ENCODE data around the gene MND1. TPM values are rescaled to one million over a fixed set of nuclear protein-coding genes. Genes with fewer than 3 reads are reported as not detected.

MND1 gene
- total and polyA plus RNA-seq, 2 experiments from 2014 or later, result 6.5 to 12.6 TPM

DNA sequence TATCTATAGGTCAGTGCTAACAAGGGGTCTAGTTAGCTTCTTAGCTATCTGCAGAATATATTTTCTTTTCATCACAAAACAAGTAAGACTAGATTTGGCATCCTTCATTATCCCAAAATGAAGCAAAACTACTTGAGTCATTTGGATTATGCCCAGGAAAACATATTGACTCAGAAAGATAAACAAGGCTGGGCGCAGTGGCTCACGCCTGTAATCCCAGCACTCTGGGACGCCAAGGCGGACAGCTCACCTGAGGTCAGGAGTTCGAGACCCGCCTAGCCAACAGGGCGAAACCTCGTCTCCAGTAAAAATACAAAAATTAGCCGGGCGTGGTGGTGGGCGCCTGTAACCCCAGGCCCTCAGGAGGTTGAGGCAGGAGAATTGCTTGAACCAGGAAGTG lies 18.0 kb upstream of the MND1 start:
- Histone ChIP-seq H3K27me3 (no peaks in the 10 kb centered on the region), H3K4me1 (ENCODE audit: low read depth) (no peaks in the 10 kb centered on the region), H3K36me3 (peaks cover 12% of the 10 kb centered on the region), H3K4me3 (no peak overlapping the region), H3K27ac (no peak overlapping the region), H3K9me3 (ENCODE audit: low read depth) (no peaks in the 10 kb centered on the region)
- TF ChIP-seq, protein P1, sequence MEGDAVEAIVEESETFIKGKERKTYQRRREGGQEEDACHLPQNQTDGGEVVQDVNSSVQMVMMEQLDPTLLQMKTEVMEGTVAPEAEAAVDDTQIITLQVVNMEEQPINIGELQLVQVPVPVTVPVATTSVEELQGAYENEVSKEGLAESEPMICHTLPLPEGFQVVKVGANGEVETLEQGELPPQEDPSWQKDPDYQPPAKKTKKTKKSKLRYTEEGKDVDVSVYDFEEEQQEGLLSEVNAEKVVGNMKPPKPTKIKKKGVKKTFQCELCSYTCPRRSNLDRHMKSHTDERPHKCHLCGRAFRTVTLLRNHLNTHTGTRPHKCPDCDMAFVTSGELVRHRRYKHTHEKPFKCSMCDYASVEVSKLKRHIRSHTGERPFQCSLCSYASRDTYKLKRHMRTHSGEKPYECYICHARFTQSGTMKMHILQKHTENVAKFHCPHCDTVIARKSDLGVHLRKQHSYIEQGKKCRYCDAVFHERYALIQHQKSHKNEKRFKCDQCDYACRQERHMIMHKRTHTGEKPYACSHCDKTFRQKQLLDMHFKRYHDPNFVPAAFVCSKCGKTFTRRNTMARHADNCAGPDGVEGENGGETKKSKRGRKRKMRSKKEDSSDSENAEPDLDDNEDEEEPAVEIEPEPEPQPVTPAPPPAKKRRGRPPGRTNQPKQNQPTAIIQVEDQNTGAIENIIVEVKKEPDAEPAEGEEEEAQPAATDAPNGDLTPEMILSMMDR (IDR thresholded peaks at IDR 0.05; ENCODE audit: low read depth, low read length), result no peak
- DNase-seq (ENCODE audit: low read depth in 1 of 2, low spot score in 1 of 2), result peak in 1 of 2 donors; percentile 40

DNA sequence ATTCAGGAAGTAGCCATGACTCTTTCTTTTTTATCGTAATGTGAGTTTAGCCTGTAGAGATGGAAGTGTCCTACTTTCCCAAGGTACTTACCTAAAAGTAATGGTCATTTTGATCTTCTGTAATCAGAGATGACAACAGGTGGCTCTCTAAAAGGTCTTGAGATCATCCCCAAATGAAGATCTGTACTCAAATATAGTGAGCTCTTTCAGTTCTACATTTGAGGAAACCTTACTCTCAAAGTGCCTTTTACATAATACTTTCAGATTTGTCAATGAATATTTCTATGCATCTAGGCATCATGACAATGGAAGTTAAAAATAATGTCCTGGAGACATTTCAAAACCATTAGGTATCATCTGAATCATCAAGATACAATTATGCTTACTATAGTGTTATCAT lies 17.2 kb upstream of the MND1 start:
- H3K27ac ChIP-seq, result no peak overlapping the region
- H3K4me3 ChIP-seq, result no peak overlapping the region
- H3K9me3 ChIP-seq (ENCODE audit: low read depth), result no peaks in the 10 kb centered on the region
- no peak for DNase-seq (ENCODE audit: low read depth in 1 of 2, low spot score in 1 of 2)
- no peaks in the 10 kb centered on the region for H3K4me1 ChIP-seq (ENCODE audit: low read depth)
- peaks cover 15% of the 10 kb centered on the region for H3K36me3 ChIP-seq
- H3K27me3 ChIP-seq, result no peaks in the 10 kb centered on the region
- TF ChIP-seq, protein P1 (IDR thresholded peaks at IDR 0.05; ENCODE audit: low read depth, low read length), result no peak

DNA sequence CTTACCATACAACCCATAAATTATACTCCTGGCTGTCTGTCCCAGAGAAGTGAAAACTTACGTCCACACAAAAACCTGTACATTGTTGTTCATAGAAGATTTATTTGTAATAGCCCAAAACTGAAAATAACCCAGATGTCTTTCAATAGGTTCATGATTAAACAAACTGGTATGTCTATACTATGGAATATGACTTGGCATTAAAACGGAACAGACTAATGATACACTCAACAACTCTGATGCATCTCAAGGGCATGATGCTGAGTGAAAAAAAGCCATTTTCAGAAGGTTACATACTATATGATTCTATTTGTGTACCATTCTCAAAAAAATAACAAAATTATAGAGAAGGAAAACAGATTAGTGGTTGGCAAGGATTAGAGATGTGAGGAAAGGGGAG lies 11.6 kb upstream of the MND1 start:
- no peak overlapping the region for H3K27ac ChIP-seq
- TF ChIP-seq, protein P1 (IDR thresholded peaks at IDR 0.05; ENCODE audit: low read depth, low read length), result no peak
- DNase-seq (ENCODE audit: low read depth in 1 of 2, low spot score in 1 of 2), result no peak
- H3K36me3 ChIP-seq, result peaks cover 12% of the 10 kb centered on the region
- H3K9me3 ChIP-seq (ENCODE audit: low read depth), result no peaks in the 10 kb centered on the region
- no peak overlapping the region for H3K4me3 ChIP-seq
- H3K27me3 ChIP-seq, result no peaks in the 10 kb centered on the region
- H3K4me1 ChIP-seq (ENCODE audit: low read depth), result peaks cover 5% of the 10 kb centered on the region

DNA sequence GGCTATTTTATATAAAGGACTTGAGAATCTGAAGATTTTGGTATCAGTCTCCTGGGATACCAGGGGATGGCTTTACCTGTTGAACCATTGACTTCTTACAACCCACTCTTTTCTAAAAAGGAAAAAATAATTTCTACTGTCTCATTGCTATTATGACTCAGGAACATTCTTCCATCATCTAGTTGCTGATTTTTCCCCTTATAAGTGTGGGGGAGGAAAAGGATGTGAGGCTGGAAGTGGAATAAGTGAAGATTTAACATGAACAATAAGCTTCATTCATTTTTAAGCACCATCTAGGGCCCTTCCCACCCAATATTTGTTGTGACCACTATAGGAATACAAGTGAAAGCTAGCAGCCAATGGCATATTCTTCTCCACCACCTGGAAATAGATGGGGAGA lies 10.6 kb upstream of the MND1 start:
- Histone ChIP-seq H3K4me3 (no peak overlapping the region), H3K27ac (no peak overlapping the region), H3K27me3 (no peaks in the 10 kb centered on the region), H3K4me1 (ENCODE audit: low read depth) (peaks cover 5% of the 10 kb centered on the region), H3K36me3 (peaks cover 7% of the 10 kb centered on the region), H3K9me3 (ENCODE audit: low read depth) (no peaks in the 10 kb centered on the region)
- TF ChIP-seq, protein P1 (IDR thresholded peaks at IDR 0.05; ENCODE audit: low read depth, low read length), result no peak
- DNase-seq (ENCODE audit: low read depth in 1 of 2, low spot score in 1 of 2), result no peak

DNA sequence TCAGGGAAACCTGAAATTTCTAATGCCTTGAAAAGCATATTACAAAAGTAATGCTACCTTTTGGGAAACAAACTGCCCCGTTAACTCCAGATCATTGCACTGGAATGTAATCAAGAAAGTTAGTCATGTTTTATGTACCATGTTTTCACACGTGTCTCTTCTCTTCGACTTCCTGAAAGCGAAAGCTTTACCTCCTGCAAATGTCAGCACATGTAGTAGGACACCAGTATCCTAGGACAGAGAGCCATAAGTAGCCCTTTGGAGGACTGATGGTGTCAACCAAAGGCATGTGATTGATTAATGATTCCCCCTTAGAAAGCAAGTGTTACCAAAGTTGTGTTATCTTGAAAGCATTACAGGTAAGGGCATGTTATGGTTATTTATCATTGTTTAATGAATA lies 8.8 kb upstream of the MND1 start:
- DNase-seq (ENCODE audit: low read depth in 1 of 2, low spot score in 1 of 2), result no peak
- no peak overlapping the region for H3K27ac ChIP-seq
- no peaks in the 10 kb centered on the region for H3K9me3 ChIP-seq (ENCODE audit: low read depth)
- no peak overlapping the region for H3K4me3 ChIP-seq
- H3K27me3 ChIP-seq, result no peaks in the 10 kb centered on the region
- TF ChIP-seq, protein P1 (IDR thresholded peaks at IDR 0.05; ENCODE audit: low read depth, low read length), result no peak
- H3K36me3 ChIP-seq, result peaks cover 6% of the 10 kb centered on the region
- H3K4me1 ChIP-seq (ENCODE audit: low read depth), result peaks cover 5% of the 10 kb centered on the region

DNA sequence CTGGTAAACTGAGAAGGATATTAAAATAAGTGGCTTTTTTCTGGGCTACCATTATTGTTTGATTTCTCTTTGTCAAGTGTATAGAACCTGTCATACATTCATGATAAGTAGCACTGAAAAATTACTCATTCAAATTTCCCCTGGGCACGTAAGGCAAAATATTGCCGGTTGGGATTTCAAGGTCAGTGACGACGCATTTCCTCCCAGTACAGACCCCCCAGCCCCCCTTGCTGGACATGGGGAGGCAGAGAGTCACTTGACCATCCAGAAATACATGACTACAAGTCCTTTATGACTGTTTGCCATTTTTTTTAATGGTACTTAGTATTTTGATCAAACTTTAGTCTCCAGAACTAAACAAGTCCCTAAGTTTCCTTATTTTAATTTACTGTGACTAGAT lies 6.8 kb upstream of the MND1 start:
- no peak for DNase-seq (ENCODE audit: low read depth in 1 of 2, low spot score in 1 of 2)
- Histone ChIP-seq H3K27me3 (no peaks in the 10 kb centered on the region), H3K9me3 (ENCODE audit: low read depth) (no peaks in the 10 kb centered on the region), H3K4me3 (no peak overlapping the region), H3K4me1 (ENCODE audit: low read depth) (peaks cover 5% of the 10 kb centered on the region), H3K36me3 (no peaks in the 10 kb centered on the region), H3K27ac (no peak overlapping the region)
- TF ChIP-seq, protein P1 (IDR thresholded peaks at IDR 0.05; ENCODE audit: low read depth, low read length), result no peak

All from cardiac muscle cell (in vitro differentiated cells and primary cell).